OCI-LY7 (cell line): ENCODE results near the gene RTL9. TPM values are rescaled to one million over a fixed set of nuclear protein-coding genes. Genes with fewer than 3 reads are reported as not detected.
A peak's percentile ranks its signal among the peaks of the same experiment; 100 is the strongest.
"Not testable (repeated sequence)": the region's sequence is repeated elsewhere in the genome, so short reads cannot be mapped to it uniquely, and the experiment has no call there.

Experiments used
- BruUV-seq: library from RNA; stranded (reverse); fragments of 400-500 nt; replicated peaks from 2 replicates; lab custom pipeline; 2021; lab: Mats Ljungman, UMichigan
- CTCF ChIA-PET: fragments of 300-600 bp; sonication (Branson Sonifier 250); formaldehyde crosslinking; loops from one replicate; lab custom pipeline; 2022; ENCODE audit warnings: antibody characterized with exemption; ENCODE audit not compliant: unreplicated experiment; lab: Charles Lee
- POLR2A ChIA-PET: fragments of 300-600 bp; sonication (Branson Sonifier 250); formaldehyde crosslinking; loops from one replicate; lab custom pipeline; 2022; ENCODE audit warnings: antibody characterized with exemption; lab: Charles Lee
- DNase-seq: peaks from one replicate; pipeline ENCODE4 v3.0.0-alpha.2; 2015; ENCODE audit warnings: low spot score
- H2AFZ ChIP-seq: fragments of 200-600 bp; sonication (generic), shearing (Covaris generic); 2 replicates; pipeline ENCODE4 v1.6.1; 2014; ENCODE audit warnings: mild to moderate bottlenecking, antibody characterized with exemption, low read length, moderate library complexity
- H3K27ac ChIP-seq: fragments of 200-600 bp; sonication (generic); 2 replicates; pipeline ENCODE4 v1.5.1; 2014; ENCODE audit warnings: mixed run types, low read depth, mild to moderate bottlenecking, moderate library complexity, low read length, inconsistent platforms; ENCODE audit not compliant: poor library complexity, severe bottlenecking
- H3K36me3 ChIP-seq: fragments of 200-600 bp; sonication (generic); 2 replicates; pipeline ENCODE4 v1.6.1; 2014; ENCODE audit warnings: mild to moderate bottlenecking, antibody characterized with exemption, low read length, moderate library complexity, mixed read lengths; ENCODE audit not compliant: insufficient read depth
- H3K4me1 ChIP-seq: fragments of 200-600 bp; sonication (generic); 2 replicates; pipeline ENCODE4 v1.5.1; 2014; ENCODE audit warnings: mild to moderate bottlenecking, low read length; ENCODE audit not compliant: insufficient read depth, poor library complexity, severe bottlenecking
- H3K4me2 ChIP-seq: fragments of 200-600 bp; sonication (generic); 2 replicates; pipeline ENCODE4 v1.6.1; 2014; ENCODE audit warnings: mild to moderate bottlenecking, low read length
- H3K4me3 ChIP-seq: fragments of 200-600 bp; sonication (generic); 2 replicates; pipeline ENCODE4 v1.5.1; 2014; ENCODE audit warnings: mild to moderate bottlenecking, low read depth, low read length; ENCODE audit not compliant: poor library complexity, severe bottlenecking
- H3K79me2 ChIP-seq: fragments of 200-600 bp; sonication (generic); 2 replicates; pipeline ENCODE4 v1.6.1; 2016; ENCODE audit warnings: low read depth, mild to moderate bottlenecking, low read length, moderate library complexity, mixed read lengths; ENCODE audit not compliant: insufficient read depth
- H3K9me2 ChIP-seq: fragments of 200-600 bp; sonication (generic); 2 replicates; pipeline ENCODE4 v1.6.1; 2016; ENCODE audit warnings: mild to moderate bottlenecking, low read length, mixed read lengths; ENCODE audit not compliant: insufficient read depth
- H3K9me3 ChIP-seq: fragments of 200-600 bp; sonication (generic); 2 replicates; pipeline ENCODE4 v1.6.1; 2014; ENCODE audit warnings: mild to moderate bottlenecking, mixed run types, low read length, mixed read lengths
- H4K20me1 ChIP-seq: fragments of 200-600 bp; sonication (generic); 2 replicates; pipeline ENCODE4 v1.6.1; 2014; ENCODE audit warnings: mild to moderate bottlenecking, antibody characterized with exemption, low read length, moderate library complexity, mixed read lengths; ENCODE audit not compliant: insufficient read depth
- CTCF ChIP-seq: fragments of 200-600 bp; sonication (generic); conservative IDR thresholded peaks from 2 replicates; pipeline ENCODE4 v1.5.1; 2014; ENCODE audit warnings: mild to moderate bottlenecking, antibody characterized with exemption, low read length, moderate library complexity, mixed read lengths
- EZH2phosphoT487 ChIP-seq: fragments of 200-600 bp; sonication (generic); IDR thresholded peaks from 2 replicates; pipeline ENCODE4 v1.6.1; 2018; ENCODE audit warnings: low read depth, borderline replicate concordance, mild to moderate bottlenecking, mixed run types, antibody characterized with exemption, low read length, moderate library complexity, mixed read lengths
- intact Hi-C: fragments of 100-400 bp; cut with micrococcal nuclease; formaldehyde crosslinking; loops from one replicate; pipeline ENCODE4 v1.10.0; 2022; ENCODE audit not compliant: unreplicated experiment
- total RNA-seq, 2 experiments: library from RNA; depleted of rRNA in 1 of 2; stranded (reverse); fragments of >200 nt in 1 of 2; shearing (Covaris generic) in 1 of 2; gene quantifications; 2 replicates each; pipeline ENCODE4 v1.2.3, GENCODE V29; 2014 to 2022

The RTL9 gene
- total RNA-seq, 2 experiments from 2014 or later: not detected

- ChIA-PET CTCF (interaction anchor here (0.7 kb wide), 1 partner anchor 13 kb away, joined by 3 read pairs; no protein-coding TSS in a partner anchor), POLR2A (interaction anchor here (0.8 to 2.9 kb wide), 8 partner anchors 8 to 85 kb away, joined by 3 to 9 read pairs (median 4); no protein-coding TSS in a partner anchor)
- no peaks in the 10 kb centered on the region for H3K79me2 ChIP-seq
- peak overlapping the region; percentile 19; the same call in 1 of the 2 replicates for H2AFZ ChIP-seq
- no peak overlapping the region for H3K4me3 ChIP-seq
- H3K27ac ChIP-seq: no peak overlapping the region
- no peak for DNase-seq
- no peaks in the 10 kb centered on the region for H4K20me1 ChIP-seq
- H3K9me3 ChIP-seq: no peaks in the 10 kb centered on the region
- H3K36me3 ChIP-seq: no peaks in the 10 kb centered on the region
- H3K4me2 ChIP-seq: no peak overlapping the region
- no TSS peak for BruUV-seq
- H3K9me2 ChIP-seq: no peaks in the 10 kb centered on the region
- TF ChIP-seq CTCF (no peak), EZH2phosphoT487 (no peak)
- H3K4me1 ChIP-seq: peaks cover 43% of the 10 kb centered on the region
- intact Hi-C loops: loop anchor here (2.0 kb wide), 1 partner anchor 78 kb away; no protein-coding TSS in a partner anchor
These were observed 36.0 kb upstream of the RTL9 start for GRCh38 chrX:110322603-110323002.

GRCh38 chrX:110326712-110327111, 31.9 kb upstream of the RTL9 start:
- no peak for TF ChIP-seq CTCF
- TF ChIP-seq EZH2phosphoT487: no peak
- Histone ChIP-seq H3K4me1 (peaks cover 18% of the 10 kb centered on the region), H2AFZ (no peak overlapping the region), H3K4me3 (no peak overlapping the region), H3K9me3 (no peaks in the 10 kb centered on the region), H3K27ac (no peak overlapping the region), H3K79me2 (no peaks in the 10 kb centered on the region), H3K4me2 (no peak overlapping the region), H4K20me1 (no peaks in the 10 kb centered on the region), H3K9me2 (no peaks in the 10 kb centered on the region), H3K36me3 (no peaks in the 10 kb centered on the region)
- no peak for DNase-seq
- no TSS peak for BruUV-seq
- intact Hi-C loops: no loop called here
- ChIA-PET POLR2A (interaction anchor here (0.6 kb wide), 1 partner anchor 79 kb away, joined by 6 read pairs; no protein-coding TSS in a partner anchor), CTCF (no interaction called here)

DNA sequence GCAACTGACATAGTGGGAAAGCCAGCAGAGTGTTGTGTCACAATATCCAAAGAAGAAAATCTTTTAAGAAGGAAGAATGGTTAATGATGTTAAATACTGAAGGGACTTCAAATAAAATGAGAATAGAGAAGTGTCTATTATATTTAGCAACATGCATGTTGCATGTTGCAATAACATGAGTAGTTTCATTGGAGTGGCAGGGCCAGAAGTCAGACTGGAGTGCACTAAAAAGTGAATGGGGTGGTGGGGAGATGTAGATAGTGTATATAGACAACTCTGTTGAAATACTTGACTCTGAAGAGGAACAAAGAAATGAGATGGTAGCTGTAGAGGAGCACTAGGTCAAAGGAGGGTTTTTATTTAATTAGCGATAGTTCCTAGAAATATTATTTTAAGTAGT, 31.3 kb upstream of the RTL9 start:
- CTCF ChIA-PET: no interaction called here
- no peaks in the 10 kb centered on the region for H3K9me2 ChIP-seq
- no peaks in the 10 kb centered on the region for H4K20me1 ChIP-seq
- H3K9me3 ChIP-seq: no peaks in the 10 kb centered on the region
- H3K4me1 ChIP-seq: peaks cover 12% of the 10 kb centered on the region
- no peak overlapping the region for H2AFZ ChIP-seq
- intact Hi-C loops: no loop called here
- no peak for DNase-seq
- H3K4me3 ChIP-seq: no peak overlapping the region
- POLR2A ChIA-PET: no interaction called here
- H3K27ac ChIP-seq: no peak overlapping the region
- no peak overlapping the region for H3K4me2 ChIP-seq
- BruUV-seq: no TSS peak
- H3K36me3 ChIP-seq: no peaks in the 10 kb centered on the region
- no peak for TF ChIP-seq EZH2phosphoT487
- TF ChIP-seq CTCF: no peak
- H3K79me2 ChIP-seq: no peaks in the 10 kb centered on the region

GRCh38 chrX:110328613-110329012, 30.0 kb upstream of the RTL9 start:
- POLR2A ChIA-PET, H3K9me2 ChIP-seq, BruUV-seq, H3K79me2 ChIP-seq, H2AFZ ChIP-seq, H4K20me1 ChIP-seq, H3K4me2 ChIP-seq, H3K36me3 ChIP-seq, CTCF ChIA-PET, H3K9me3 ChIP-seq, H3K27ac ChIP-seq, intact Hi-C loops, H3K4me1 ChIP-seq, DNase-seq, H3K4me3 ChIP-seq: not testable (repeated sequence)
